Activated CD4-positive, alpha-beta memory T cell treated with anti-CD3 and anti-CD28 coated beads, Interleukin-2, amount 10 ng/mL, durations not matched to agents 7 days and 5 days (primary cell): Measurements from ENCODE around the gene FARS2. TPM values are rescaled to one million over a fixed set of nuclear protein-coding genes. Genes with fewer than 3 reads are reported as not detected.
A peak's percentile ranks its signal among the peaks of the same experiment; 100 is the strongest.

Source experiments
- CTCF ChIA-PET: fragments of 350-600 bp; sonication (Branson Sonifier 250); formaldehyde crosslinking; loops from one replicate; lab custom pipeline; 2021; ENCODE audit warnings: antibody characterized with exemption, inconsistent platforms; lab: Charles Lee
- POLR2A ChIA-PET: fragments of 350-600 bp; sonication (Branson Sonifier 250); formaldehyde crosslinking; loops from one replicate; lab custom pipeline; 2021; ENCODE audit warnings: antibody characterized with exemption; lab: Charles Lee
- DNase-seq: peaks from one replicate; pipeline ENCODE4 v3.0.0-alpha.2; 2020
- H3K27ac Mint-ChIP-seq: one replicate; pipeline ENCODE4 v1.8.0; 2021; ENCODE audit warnings: mild to moderate bottlenecking, mixed read lengths
- H3K27me3 Mint-ChIP-seq: one replicate; pipeline ENCODE4 v1.8.0; 2021; ENCODE audit warnings: mixed read lengths
- H3K36me3 Mint-ChIP-seq: one replicate; pipeline ENCODE4 v1.8.0; 2021; ENCODE audit warnings: low read depth, mixed read lengths
- H3K4me1 Mint-ChIP-seq: one replicate; pipeline ENCODE4 v1.8.0; 2021; ENCODE audit warnings: mixed read lengths
- H3K4me3 Mint-ChIP-seq: one replicate; pipeline ENCODE4 v1.8.0; 2021; ENCODE audit warnings: mild to moderate bottlenecking, mixed read lengths
- H3K9me3 Mint-ChIP-seq: one replicate; pipeline ENCODE4 v1.8.0; 2021; ENCODE audit warnings: mixed read lengths
- total RNA-seq, 2 experiments: library from RNA; stranded (reverse); gene quantifications; one replicate each; pipeline ENCODE4 v1.2.3, GENCODE V29; 2021

The FARS2 gene
- total RNA-seq, 2 experiments from 2014 or later: 17.6 to 18.7 TPM

- no peak overlapping the region for H3K4me3 Mint-ChIP-seq
- no peaks in the 10 kb centered on the region for H3K9me3 Mint-ChIP-seq
- ChIA-PET POLR2A (interaction anchor here (0.7 to 5.5 kb wide), 2 partner anchors 39 to 45 kb away, joined by 3 to 50 read pairs; no protein-coding TSS in a partner anchor), CTCF (interaction anchor here (0.6 to 3.4 kb wide), 4 partner anchors 46 to 527 kb away, joined by 3 to 15 read pairs (median 9); no protein-coding TSS in a partner anchor)
- peaks cover 20% of the 10 kb centered on the region for H3K36me3 Mint-ChIP-seq
- peaks cover 38% of the 10 kb centered on the region for H3K4me1 Mint-ChIP-seq
- no peaks in the 10 kb centered on the region for H3K27me3 Mint-ChIP-seq
- no peak for DNase-seq
- H3K27ac Mint-ChIP-seq: no peak overlapping the region
Measured at GRCh38 chr6:5256952-5257351, 4.4 kb upstream of the FARS2 start.

- DNase-seq: no peak
- ChIA-PET CTCF (interaction anchor here (0.8 to 3.4 kb wide), 4 partner anchors 9 to 114 kb away, joined by 3 to 15 read pairs (median 9); no protein-coding TSS in a partner anchor), POLR2A (interaction anchor here (0.7 to 5.5 kb wide), 2 partner anchors 38 to 45 kb away, joined by 3 to 50 read pairs; no protein-coding TSS in a partner anchor)
- Mint-ChIP-seq H3K4me1 (peaks cover 38% of the 10 kb centered on the region), H3K27ac (peak overlapping the region; percentile 53), H3K36me3 (peaks cover 18% of the 10 kb centered on the region), H3K9me3 (no peaks in the 10 kb centered on the region), H3K4me3 (no peak overlapping the region), H3K27me3 (no peaks in the 10 kb centered on the region)
Measured at GRCh38 chr6:5257400-5257799, 3.9 kb upstream of the FARS2 start.

- POLR2A ChIA-PET: interaction anchor here (1.0 to 5.5 kb wide), 5 partner anchors 12 to 116 kb away, joined by 3 to 62 read pairs (median 28); no protein-coding TSS in a partner anchor
- H3K9me3 Mint-ChIP-seq: no peaks in the 10 kb centered on the region
Measured at GRCh38 chr6:5259428-5259827, 1.9 kb upstream of the FARS2 start.

DNA sequence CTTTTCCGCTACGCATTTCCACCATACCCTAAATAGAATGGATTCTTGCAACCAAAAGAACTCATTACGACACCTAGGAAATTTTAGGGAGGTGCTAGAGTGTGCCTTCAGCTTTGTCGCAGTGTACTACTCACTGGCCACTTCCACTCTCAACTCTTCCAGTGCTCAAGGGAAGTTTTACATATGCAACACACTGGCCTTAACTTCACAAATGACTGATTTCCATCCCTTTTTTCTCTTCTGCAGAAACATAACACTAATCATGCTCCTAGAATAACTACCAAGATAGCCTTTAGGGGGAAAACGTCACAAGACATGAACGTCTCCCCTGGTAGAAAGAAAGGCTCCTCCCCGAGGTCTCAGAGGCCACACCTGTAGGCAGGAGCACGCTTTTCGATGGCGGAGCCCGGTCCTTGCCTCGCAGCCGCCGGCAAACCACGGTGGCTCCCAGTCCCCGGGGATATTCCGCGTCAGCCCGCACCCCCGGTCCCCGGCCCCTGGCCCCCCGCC, 1.1 kb upstream of the FARS2 start:
- H3K36me3 Mint-ChIP-seq: peaks cover 7% of the 10 kb centered on the region
- peak; percentile 75 for DNase-seq
- peak overlapping the region; percentile 99 for H3K4me3 Mint-ChIP-seq
- no peaks in the 10 kb centered on the region for H3K9me3 Mint-ChIP-seq
- no peaks in the 10 kb centered on the region for H3K27me3 Mint-ChIP-seq
- ChIA-PET POLR2A (interaction anchor here (0.7 to 5.5 kb wide), 10 partner anchors 11 to 259 kb away, joined by 3 to 62 read pairs (median 13); no protein-coding TSS in a partner anchor), CTCF (interaction anchor here (1.1 to 2.1 kb wide), 3 partner anchors 43 to 116 kb away, joined by 4 to 15 read pairs (median 10); no protein-coding TSS in a partner anchor)
- H3K27ac Mint-ChIP-seq: peak overlapping the region; percentile 96
- H3K4me1 Mint-ChIP-seq: peaks cover 53% of the 10 kb centered on the region

More at GRCh38 chr6:5259428-5259827, 1.9 kb upstream of the FARS2 start:
- peaks cover 48% of the 10 kb centered on the region for H3K4me1 Mint-ChIP-seq
- H3K4me3 Mint-ChIP-seq: peak overlapping the region; percentile 99
- H3K27me3 Mint-ChIP-seq: no peaks in the 10 kb centered on the region
- peak overlapping the region; percentile 96 for H3K27ac Mint-ChIP-seq
- H3K36me3 Mint-ChIP-seq: peaks cover 14% of the 10 kb centered on the region
- no peak for DNase-seq
- CTCF ChIA-PET: interaction anchor here (1.1 to 2.0 kb wide), 2 partner anchors 85 to 116 kb away, joined by 4 to 10 read pairs; no protein-coding TSS in a partner anchor

GRCh38 chr6:5261545-5262109, 314 bp downstream of the FARS2 start:
- peaks cover 64% of the 10 kb centered on the region for H3K4me1 Mint-ChIP-seq

GRCh38 chr6:5266423-5266822, 5.1 kb downstream of the FARS2 start:
- POLR2A ChIA-PET: interaction anchor here (0.8 to 3.2 kb wide), 4 partner anchors 13 to 92 kb away, joined by 3 to 16 read pairs (median 8); no protein-coding TSS in a partner anchor
- peaks cover 4% of the 10 kb centered on the region for H3K9me3 Mint-ChIP-seq
- H3K27ac Mint-ChIP-seq: peak overlapping the region; percentile 53
- no peak for DNase-seq
- H3K36me3 Mint-ChIP-seq: peaks cover 27% of the 10 kb centered on the region
- H3K27me3 Mint-ChIP-seq: no peaks in the 10 kb centered on the region
- H3K4me1 Mint-ChIP-seq: peaks cover 58% of the 10 kb centered on the region
- peak overlapping the region; percentile 48 for H3K4me3 Mint-ChIP-seq
- CTCF ChIA-PET: interaction anchor here (0.8 to 2.2 kb wide), 7 partner anchors 8 to 135 kb away, joined by 3 to 8 read pairs (median 4); no protein-coding TSS in a partner anchor

More at GRCh38 chr6:5261545-5262109, 314 bp downstream of the FARS2 start:
- no peaks in the 10 kb centered on the region for H3K27me3 Mint-ChIP-seq
- no peaks in the 10 kb centered on the region for H3K9me3 Mint-ChIP-seq
- no peak for DNase-seq
- H3K36me3 Mint-ChIP-seq: peaks cover 12% of the 10 kb centered on the region
- ChIA-PET POLR2A (interaction anchor here (0.9 to 5.5 kb wide), 8 partner anchors 10 to 118 kb away, joined by 3 to 62 read pairs (median 23); no protein-coding TSS in a partner anchor), CTCF (interaction anchor here (0.6 to 2.1 kb wide), 5 partner anchors 9 to 118 kb away, joined by 3 to 15 read pairs (median 4); no protein-coding TSS in a partner anchor)
- peak overlapping the region; percentile 96 for H3K27ac Mint-ChIP-seq
- H3K4me3 Mint-ChIP-seq: peak overlapping the region; percentile 99

- Mint-ChIP-seq H3K27me3 (no peaks in the 10 kb centered on the region), H3K27ac (peak overlapping the region; percentile 30), H3K4me3 (no peak overlapping the region), H3K36me3 (peaks cover 39% of the 10 kb centered on the region), H3K4me1 (peaks cover 69% of the 10 kb centered on the region), H3K9me3 (peaks cover 4% of the 10 kb centered on the region)
- ChIA-PET CTCF (interaction anchor here (1.2 to 3.2 kb wide), 5 partner anchors 9 to 126 kb away, joined by 3 to 11 read pairs (median 4); partner anchors contain the start of gene FARS2), POLR2A (interaction anchor here (1.6 to 3.7 kb wide), 2 partner anchors 9 kb away, joined by 10 to 25 read pairs; partner anchors contain the start of genes FARS2 and LYRM4)
- no peak for DNase-seq
Measured at GRCh38 chr6:5270093-5270680, 8.9 kb downstream of the FARS2 start.

DNA sequence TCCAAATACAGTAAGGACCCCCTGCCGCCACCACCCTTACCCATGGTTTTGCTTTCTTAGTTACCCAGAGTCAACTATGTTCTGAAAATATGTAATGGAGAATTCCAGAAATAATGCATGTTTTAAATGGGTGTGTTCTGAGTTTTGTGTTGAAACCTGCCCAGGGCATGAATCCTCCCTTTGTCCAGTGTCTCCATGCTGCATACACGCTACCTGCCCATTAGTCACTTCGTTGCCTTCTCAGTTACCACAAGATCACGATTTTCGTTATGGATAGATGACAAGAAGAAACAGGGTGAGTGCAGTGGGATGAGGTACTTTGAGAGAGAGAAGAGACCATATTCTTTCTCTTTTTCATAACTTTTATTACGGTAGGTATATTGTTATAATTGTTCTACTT, 10.6 kb downstream of the FARS2 start:
- H3K36me3 Mint-ChIP-seq: peaks cover 36% of the 10 kb centered on the region
- POLR2A ChIA-PET: interaction anchor here (1.1 to 3.7 kb wide), 2 partner anchors 11 to 52 kb away, joined by 3 to 25 read pairs; partner anchors contain the start of genes FARS2 and LYRM4
- no peak overlapping the region for H3K27ac Mint-ChIP-seq
- DNase-seq: no peak
- CTCF ChIA-PET: interaction anchor here (3.2 kb wide), 1 partner anchor 31 kb away, joined by 11 read pairs; no protein-coding TSS in a partner anchor
- H3K9me3 Mint-ChIP-seq: peaks cover 4% of the 10 kb centered on the region
- no peak overlapping the region for H3K4me3 Mint-ChIP-seq
- no peaks in the 10 kb centered on the region for H3K27me3 Mint-ChIP-seq
- peaks cover 73% of the 10 kb centered on the region for H3K4me1 Mint-ChIP-seq

DNA sequence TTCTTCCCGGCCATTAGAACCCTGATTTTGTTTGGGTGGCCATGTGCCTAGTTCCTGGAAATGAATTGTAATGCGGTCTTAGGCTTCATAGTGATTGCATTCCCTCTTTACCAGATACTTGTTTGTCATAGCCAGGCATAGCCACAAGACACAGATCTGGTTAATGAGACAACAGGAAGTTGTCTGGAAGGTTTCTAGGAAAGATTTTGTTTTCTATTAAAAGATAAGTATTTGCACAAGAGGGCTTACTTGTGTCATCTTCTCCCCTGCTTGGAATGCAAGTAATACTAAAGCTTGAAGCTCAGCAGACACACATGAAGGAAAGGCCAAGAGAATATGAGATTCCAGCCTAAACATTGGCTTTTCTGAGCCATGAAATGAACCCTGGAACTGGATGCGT, 12.9 kb downstream of the FARS2 start:
- peaks cover 25% of the 10 kb centered on the region for H3K36me3 Mint-ChIP-seq
- H3K4me3 Mint-ChIP-seq: no peak overlapping the region
- peaks cover 77% of the 10 kb centered on the region for H3K4me1 Mint-ChIP-seq
- peak overlapping the region; percentile 76 for H3K27ac Mint-ChIP-seq
- H3K27me3 Mint-ChIP-seq: no peaks in the 10 kb centered on the region
- DNase-seq: no peak
- POLR2A ChIA-PET: interaction anchor here (2.1 to 2.9 kb wide), 3 partner anchors 12 to 29 kb away, joined by 6 to 21 read pairs (median 8); partner anchors contain the start of genes FARS2 and LYRM4
- H3K9me3 Mint-ChIP-seq: no peaks in the 10 kb centered on the region
- CTCF ChIA-PET: interaction anchor here (1.4 to 3.8 kb wide), 2 partner anchors 29 to 131 kb away, joined by 6 to 19 read pairs; no protein-coding TSS in a partner anchor

GRCh38 chr6:5275497-5275896, 14.2 kb downstream of the FARS2 start:
- POLR2A ChIA-PET: interaction anchor here (2.1 to 2.9 kb wide), 3 partner anchors 13 to 27 kb away, joined by 6 to 21 read pairs (median 8); partner anchors contain the start of genes FARS2 and LYRM4
- Mint-ChIP-seq H3K36me3 (peaks cover 26% of the 10 kb centered on the region), H3K27me3 (no peaks in the 10 kb centered on the region), H3K9me3 (no peaks in the 10 kb centered on the region), H3K27ac (peak overlapping the region; percentile 76), H3K4me1 (peaks cover 80% of the 10 kb centered on the region), H3K4me3 (no peak overlapping the region)
- DNase-seq: no peak
- CTCF ChIA-PET: interaction anchor here (1.0 to 3.8 kb wide), 3 partner anchors 11 to 27 kb away, joined by 3 to 19 read pairs (median 4); no protein-coding TSS in a partner anchor

GRCh38 chr6:5276581-5276980, 15.3 kb downstream of the FARS2 start:
- peak overlapping the region; percentile 16 for H3K27ac Mint-ChIP-seq
- peaks cover 26% of the 10 kb centered on the region for H3K36me3 Mint-ChIP-seq
- CTCF ChIA-PET: interaction anchor here (0.6 to 3.8 kb wide), 4 partner anchors 12 to 26 kb away, joined by 3 to 19 read pairs (median 4); no protein-coding TSS in a partner anchor
- no peaks in the 10 kb centered on the region for H3K27me3 Mint-ChIP-seq
- DNase-seq: no peak
- no peak overlapping the region for H3K4me3 Mint-ChIP-seq
- H3K9me3 Mint-ChIP-seq: no peaks in the 10 kb centered on the region
- POLR2A ChIA-PET: interaction anchor here (0.6 to 5.5 kb wide), 3 partner anchors 15 to 102 kb away, joined by 3 to 62 read pairs (median 8); partner anchors contain the start of genes FARS2 and LYRM4
- peaks cover 81% of the 10 kb centered on the region for H3K4me1 Mint-ChIP-seq
